Transverse colon (tissue), 4 donors: ENCODE data around the gene TWNK. TPM values are rescaled to one million over a fixed set of nuclear protein-coding genes. Genes with fewer than 3 reads are reported as not detected.
A peak's percentile ranks its signal among the peaks of the same experiment; 100 is the strongest.

Source experiments
- DNase-seq: peaks from one replicate; pipeline ENCODE4 v3.0.0-alpha.2; 2019
- H3K27ac ChIP-seq, 4 donors: fragments of 200-600 bp; sonication (generic); 2 replicates each; pipeline ENCODE4 v1.5.1; 2016 to 2018; ENCODE audit warnings: inconsistent platforms in 4 of 4
- H3K27me3 ChIP-seq: fragments of 200-600 bp; sonication (generic); 2 replicates; pipeline ENCODE4 v1.5.1; 2017; ENCODE audit warnings: inconsistent platforms
- H3K36me3 ChIP-seq, 4 donors: fragments of 200-600 bp; sonication (generic); 2 replicates each; pipeline ENCODE4 v1.5.1; 2017 to 2019; ENCODE audit warnings: inconsistent platforms in 4 of 4
- H3K4me1 ChIP-seq, 4 donors: fragments of 200-600 bp; sonication (generic); 2 replicates each; pipeline ENCODE4 v1.5.1; 2017 to 2020; ENCODE audit warnings: inconsistent platforms in 4 of 4
- H3K4me3 ChIP-seq, 4 donors: fragments of 200-600 bp; sonication (generic); 1 replicate in 1 of 4; 2 replicates in 3 of 4; pipeline versions ENCODE4 v1.5.1 to v1.6.1; 2017 to 2019; ENCODE audit warnings: inconsistent platforms in 4 of 4
- H3K9me3 ChIP-seq, 2 donors: fragments of 200-600 bp; sonication (generic); 2 replicates each; pipeline ENCODE4 v1.5.1; 2017 to 2019; ENCODE audit warnings: inconsistent platforms in 2 of 2
- EP300 ChIP-seq: sonication (generic); formaldehyde crosslinking; IDR thresholded peaks from one replicate; pipeline ENCODE4 v1.6.1; 2017; ENCODE audit warnings: antibody characterized with exemption, low read depth
- POLR2A ChIP-seq: fragments of 450-650 bp; IDR thresholded peaks from one replicate; pipeline ENCODE4 v1.6.1; 2016; ENCODE audit warnings: antibody characterized with exemption, mild to moderate bottlenecking, moderate library complexity
- POLR2AphosphoS5 ChIP-seq, 3 donors: sonication (generic); formaldehyde crosslinking; IDR thresholded peaks; one replicate each; pipeline ENCODE4 v1.6.1; 2016; ENCODE audit warnings: antibody characterized with exemption in 3 of 3
- WGBS, 2 donors: methylation state at CpG; one replicate each; pipeline ENCODE4 v1.1.5; 2018; ENCODE audit warnings: low coverage in 1 of 2; 5-methylcytosine and 5-hydroxymethylcytosine counted together
- in situ Hi-C, 4 donors: fragments of 200-750 bp; cut with MboI; loops; one replicate each; pipeline versions ENCODE4 v1.15.0 to v1.15.1; 2017; ENCODE audit warnings: low sequenced_read_pairs in 3 of 4, low pct_ligation_motif_present in 1 of 4, low pct_unique_long_range_greater_than_20kb in 1 of 4
- intact Hi-C: fragments of 100-400 bp; cut with DNase I; formaldehyde crosslinking; loops from one replicate; pipeline ENCODE4 v1.15.1; 2023; ENCODE audit warnings: low total_unique reads
- total RNA-seq, 4 donors: library from RNA; depleted of rRNA; stranded (reverse); fragments of >200 nt; gene quantifications; one replicate each; pipeline ENCODE4 v1.1.0, GENCODE V29; 2016
- TF ChIP-seq, protein P1 (sequence below), 5 experiments: fragments of 200-600 bp in 3 of 5; fragments of 450-650 bp in 2 of 5; sonication (generic) in 3 of 5; IDR thresholded peaks; 1 replicate in 2 of 5; 2 replicates in 3 of 5; pipeline ENCODE4 v1.5.1; 2016 to 2017; ENCODE audit warnings: antibody characterized with exemption in 5 of 5, inconsistent platforms in 3 of 5, mild to moderate bottlenecking in 2 of 5, moderate library complexity in 1 of 5

Gene TWNK
- total RNA-seq, 4 donors from 2014 or later = 1.1 to 12.7 (median 3.3) TPM

DNA sequence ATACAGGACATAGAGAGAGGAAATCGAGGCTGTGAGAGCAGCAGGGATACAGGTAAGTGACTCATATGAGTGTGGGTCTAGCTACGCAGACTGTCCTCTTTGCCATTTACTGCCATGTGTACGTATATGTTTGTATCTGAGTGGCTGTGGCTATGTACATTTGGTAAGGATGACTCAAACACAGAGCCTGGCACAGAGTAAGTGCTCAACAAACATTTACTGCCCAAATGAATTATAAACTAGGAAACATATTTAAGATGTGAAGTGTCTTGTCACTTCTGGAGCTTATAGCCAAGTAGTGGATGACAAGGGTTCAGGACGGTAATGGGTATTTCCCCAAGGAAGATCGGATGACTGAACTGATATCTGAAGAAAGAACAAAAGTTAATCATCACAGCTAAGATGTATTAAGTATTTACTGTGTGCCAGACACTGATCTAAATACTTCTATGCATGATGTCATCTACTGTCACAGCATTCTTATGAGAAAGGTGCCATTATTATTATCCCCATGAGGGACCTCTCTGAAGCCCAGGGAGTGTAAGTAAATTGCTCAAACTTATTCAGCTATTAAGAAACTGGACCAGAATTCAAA is 6.1 kb upstream of the TWNK start:
- no peaks in the 10 kb centered on the region for H3K27me3 ChIP-seq
- no peak overlapping the region for H3K27ac ChIP-seq
- H3K4me1 ChIP-seq = peaks cover 3 to 10% (median 7%) of the 10 kb centered on the region in 4 donors
- H3K36me3 ChIP-seq = peaks cover 0 to 8% (median 0%) of the 10 kb centered on the region in 4 donors
- intact Hi-C loops (no loop called here), in situ Hi-C loops (no loop called here)
- TF ChIP-seq POLR2AphosphoS5 (IDR thresholded peaks at IDR 0.05) (no peak), EP300 (no peak), POLR2A (no peak)
- TF ChIP-seq, protein P1, sequence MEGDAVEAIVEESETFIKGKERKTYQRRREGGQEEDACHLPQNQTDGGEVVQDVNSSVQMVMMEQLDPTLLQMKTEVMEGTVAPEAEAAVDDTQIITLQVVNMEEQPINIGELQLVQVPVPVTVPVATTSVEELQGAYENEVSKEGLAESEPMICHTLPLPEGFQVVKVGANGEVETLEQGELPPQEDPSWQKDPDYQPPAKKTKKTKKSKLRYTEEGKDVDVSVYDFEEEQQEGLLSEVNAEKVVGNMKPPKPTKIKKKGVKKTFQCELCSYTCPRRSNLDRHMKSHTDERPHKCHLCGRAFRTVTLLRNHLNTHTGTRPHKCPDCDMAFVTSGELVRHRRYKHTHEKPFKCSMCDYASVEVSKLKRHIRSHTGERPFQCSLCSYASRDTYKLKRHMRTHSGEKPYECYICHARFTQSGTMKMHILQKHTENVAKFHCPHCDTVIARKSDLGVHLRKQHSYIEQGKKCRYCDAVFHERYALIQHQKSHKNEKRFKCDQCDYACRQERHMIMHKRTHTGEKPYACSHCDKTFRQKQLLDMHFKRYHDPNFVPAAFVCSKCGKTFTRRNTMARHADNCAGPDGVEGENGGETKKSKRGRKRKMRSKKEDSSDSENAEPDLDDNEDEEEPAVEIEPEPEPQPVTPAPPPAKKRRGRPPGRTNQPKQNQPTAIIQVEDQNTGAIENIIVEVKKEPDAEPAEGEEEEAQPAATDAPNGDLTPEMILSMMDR (IDR thresholded peaks at IDR 0.05) = no peak
- H3K9me3 ChIP-seq = no peaks in the 10 kb centered on the region
- no peak for DNase-seq
- H3K4me3 ChIP-seq = no peak overlapping the region
- WGBS, 2 donors = 81 to 83% methylated on average over 5 of the region's 5 CpGs

DNA sequence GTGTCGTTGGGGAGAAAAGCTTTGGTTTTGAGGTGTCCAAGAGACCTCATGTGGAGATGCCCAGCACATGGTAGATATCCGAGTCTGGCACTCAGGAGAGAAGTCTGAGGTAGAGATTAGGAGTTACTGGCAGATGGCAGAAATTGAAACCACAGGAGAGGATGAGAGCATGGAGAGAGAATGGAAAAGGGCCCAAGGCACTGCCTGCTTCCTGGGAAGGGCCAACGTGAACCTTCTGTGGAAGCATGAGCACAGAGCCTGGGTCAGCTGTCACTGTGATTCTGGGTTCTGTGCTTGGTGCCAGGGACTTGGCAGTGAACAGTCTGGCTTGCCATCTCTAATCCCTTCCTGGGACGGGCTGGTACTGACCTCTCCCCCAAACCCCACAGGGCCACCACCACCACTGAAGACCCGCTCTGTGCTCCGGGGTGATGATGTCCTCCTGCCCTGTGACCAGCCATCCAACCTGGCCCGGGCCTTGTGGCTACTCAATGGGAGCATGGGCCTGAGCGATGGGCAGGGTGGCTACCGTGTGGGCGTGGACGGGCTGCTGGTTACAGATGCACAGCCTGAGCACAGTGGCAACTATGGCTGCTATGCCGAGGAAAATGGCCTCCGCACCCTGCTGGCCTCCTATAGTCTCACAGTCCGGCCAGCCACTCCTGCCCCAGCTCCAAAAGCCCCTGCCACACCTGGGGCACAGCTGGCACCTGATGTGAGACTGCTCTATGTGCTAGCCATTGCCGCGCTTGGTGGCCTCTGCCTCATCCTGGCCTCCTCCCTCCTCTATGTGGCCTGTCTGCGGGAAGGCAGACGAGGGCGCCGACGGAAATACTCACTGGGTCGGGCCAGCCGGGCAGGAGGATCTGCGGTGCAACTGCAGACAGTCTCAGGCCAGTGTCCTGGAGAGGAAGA is 4.2 kb upstream of the TWNK start:
- intact Hi-C loops = no loop called here
- H3K36me3 ChIP-seq = peaks cover 0 to 8% (median 0%) of the 10 kb centered on the region in 4 donors

DNA sequence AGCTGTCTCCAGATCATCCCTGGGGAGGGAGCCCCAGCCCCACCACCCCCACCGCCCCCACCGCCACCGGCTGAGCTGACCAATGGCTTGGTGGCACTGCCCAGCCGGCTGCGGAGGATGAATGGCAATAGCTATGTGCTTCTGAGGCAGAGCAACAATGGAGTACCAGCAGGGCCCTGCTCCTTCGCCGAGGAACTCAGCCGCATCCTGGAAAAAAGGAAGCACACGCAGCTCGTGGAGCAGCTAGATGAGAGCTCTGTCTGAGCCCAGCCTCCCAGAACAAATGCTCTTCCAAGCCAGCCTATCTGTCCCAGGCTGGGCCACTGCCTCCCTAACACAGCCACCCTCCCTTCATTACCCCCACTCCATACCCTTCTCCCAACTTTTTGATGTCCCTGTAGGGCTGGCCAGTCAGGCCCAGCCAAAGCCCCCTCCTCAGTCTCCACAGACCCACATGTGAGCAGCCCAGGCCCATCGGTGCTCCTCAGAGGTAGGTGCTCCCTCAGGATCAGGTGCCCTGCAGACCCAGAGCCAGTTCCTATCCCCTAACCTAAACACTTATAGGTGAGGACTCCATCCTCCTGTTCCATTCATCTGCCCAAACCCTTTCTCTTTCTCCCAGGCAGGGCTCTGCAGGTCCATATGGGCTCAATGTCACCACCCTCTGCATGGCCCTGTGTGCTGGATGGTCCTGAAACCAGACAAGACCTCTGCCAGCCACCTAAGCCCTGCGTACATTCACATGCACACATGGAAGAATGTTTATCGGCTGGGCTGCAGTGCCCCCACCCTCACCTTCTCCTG is 3.3 kb upstream of the TWNK start:
- Histone ChIP-seq H3K9me3 (no peaks in the 10 kb centered on the region), H3K36me3 (peaks cover 0 to 5% (median 0%) of the 10 kb centered on the region in 4 donors), H3K4me1 (peaks cover 17 to 27% (median 22%) of the 10 kb centered on the region in 4 donors), H3K27me3 (no peaks in the 10 kb centered on the region), H3K4me3 (no peak overlapping the region), H3K27ac (no peak overlapping the region)
- 92% methylated on average over 12 of the region's 13 CpGs; no CpG with 5 or more reads in 1 of the 2 donors for WGBS, 2 donors
- intact Hi-C loops = no loop called here
- in situ Hi-C loops = no loop called here
- TF ChIP-seq POLR2AphosphoS5 (IDR thresholded peaks at IDR 0.05) (no peak), POLR2A (no peak), EP300 (no peak)
- TF ChIP-seq, protein P1 (IDR thresholded peaks at IDR 0.05) = no peak
- no peak for DNase-seq

More for the DNA sequence above, 4.2 kb upstream of the TWNK start:
- Histone ChIP-seq H3K4me3 (no peak overlapping the region), H3K9me3 (no peaks in the 10 kb centered on the region), H3K27ac (no peak overlapping the region), H3K4me1 (peaks cover 15 to 22% (median 19%) of the 10 kb centered on the region in 4 donors), H3K27me3 (no peaks in the 10 kb centered on the region)
- peak; percentile 6 for DNase-seq
- 77 to 93% methylated on average over 2 to 24 of the region's 24 CpGs for WGBS, 2 donors
- no peak for TF ChIP-seq POLR2AphosphoS5 (IDR thresholded peaks at IDR 0.05)
- no peak for TF ChIP-seq EP300
- TF ChIP-seq POLR2A = no peak
- TF ChIP-seq, protein P1 (IDR thresholded peaks at IDR 0.05) = no peak
- in situ Hi-C loops = no loop called here
